ENCODE results near the gene PARD3.

DNA sequence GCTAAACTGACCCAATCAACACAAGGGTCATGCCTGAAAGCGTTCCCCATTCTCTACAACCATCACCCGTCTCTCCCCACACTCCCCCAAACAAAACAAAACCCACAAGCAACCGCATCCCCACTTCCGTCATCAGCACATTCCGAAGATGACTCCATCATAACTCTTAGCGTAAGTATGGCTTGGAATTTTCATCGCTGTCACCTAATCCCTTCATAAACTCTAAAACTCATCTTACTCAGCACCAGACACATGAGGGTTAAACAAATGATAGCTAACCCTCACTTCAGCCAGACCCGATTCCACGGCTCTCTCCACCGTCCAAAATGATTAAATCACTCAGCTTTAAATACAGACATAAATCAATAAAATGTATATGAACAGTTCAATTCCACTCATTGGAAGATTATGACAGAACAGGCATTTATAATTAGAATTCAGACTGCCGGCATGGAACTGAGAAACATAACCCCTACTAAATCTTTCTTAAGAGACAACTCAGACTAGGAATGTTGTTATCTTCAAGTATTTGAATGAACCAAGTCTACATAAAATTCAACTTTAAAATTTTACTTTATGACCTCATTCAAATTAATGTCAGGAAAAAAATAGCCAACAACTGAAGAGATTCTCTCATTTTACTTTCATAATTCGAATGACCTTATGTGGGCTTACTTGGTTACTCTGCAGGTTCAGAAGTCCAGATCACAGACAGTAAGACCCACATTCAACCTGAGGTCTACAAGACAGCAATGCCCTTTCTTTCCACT is 215.9 kb downstream of the PARD3 start:
- TF ChIP-seq, protein P1, sequence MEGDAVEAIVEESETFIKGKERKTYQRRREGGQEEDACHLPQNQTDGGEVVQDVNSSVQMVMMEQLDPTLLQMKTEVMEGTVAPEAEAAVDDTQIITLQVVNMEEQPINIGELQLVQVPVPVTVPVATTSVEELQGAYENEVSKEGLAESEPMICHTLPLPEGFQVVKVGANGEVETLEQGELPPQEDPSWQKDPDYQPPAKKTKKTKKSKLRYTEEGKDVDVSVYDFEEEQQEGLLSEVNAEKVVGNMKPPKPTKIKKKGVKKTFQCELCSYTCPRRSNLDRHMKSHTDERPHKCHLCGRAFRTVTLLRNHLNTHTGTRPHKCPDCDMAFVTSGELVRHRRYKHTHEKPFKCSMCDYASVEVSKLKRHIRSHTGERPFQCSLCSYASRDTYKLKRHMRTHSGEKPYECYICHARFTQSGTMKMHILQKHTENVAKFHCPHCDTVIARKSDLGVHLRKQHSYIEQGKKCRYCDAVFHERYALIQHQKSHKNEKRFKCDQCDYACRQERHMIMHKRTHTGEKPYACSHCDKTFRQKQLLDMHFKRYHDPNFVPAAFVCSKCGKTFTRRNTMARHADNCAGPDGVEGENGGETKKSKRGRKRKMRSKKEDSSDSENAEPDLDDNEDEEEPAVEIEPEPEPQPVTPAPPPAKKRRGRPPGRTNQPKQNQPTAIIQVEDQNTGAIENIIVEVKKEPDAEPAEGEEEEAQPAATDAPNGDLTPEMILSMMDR (IDR thresholded peaks at IDR 0.05; ENCODE audit: poor library complexity): no peak
- TF ChIP-seq EZH2 (IDR thresholded peaks at IDR 0.05; ENCODE audit: borderline replicate concordance): no peak
